Measurements from ENCODE around the gene ATL3.
A peak's percentile ranks its signal among the peaks of the same experiment; 100 is the strongest.

The ATL3 gene

GRCh38 chr11:63683133-63683991, 12.2 kb upstream of the ATL3 start:
- in situ Hi-C loops (cut with HindIII; ENCODE audit: low pct_ligation_motif_present, low pct_unique_long_range_greater_than_20kb, low sequenced_read_pairs), result no loop called here
- DNase-seq, result no peak

GRCh38 chr11:63682066-63683021, 11.2 kb upstream of the ATL3 start:
- peak; percentile 12 for DNase-seq
- in situ Hi-C loops (cut with HindIII; ENCODE audit: low pct_ligation_motif_present, low pct_unique_long_range_greater_than_20kb, low sequenced_read_pairs), result no loop called here

GRCh38 chr11:63681321-63682065, 10.3 kb upstream of the ATL3 start, which contains the start of gene RTN3:
TSS of gene RTN3 (plus strand) at chr11:63681500. CDS start at chr11:63681637, 137 bp downstream.
- in situ Hi-C loops (cut with HindIII; ENCODE audit: low pct_ligation_motif_present, low pct_unique_long_range_greater_than_20kb, low sequenced_read_pairs), result no loop called here
- DNase-seq, result peak; percentile 96

- DNase-seq, result peak; percentile 32
- in situ Hi-C loops (cut with HindIII; ENCODE audit: low pct_ligation_motif_present, low pct_unique_long_range_greater_than_20kb, low sequenced_read_pairs), result no loop called here
These were observed 9.7 kb upstream of the ATL3 start for GRCh38 chr11:63680834-63681320.

- in situ Hi-C loops (cut with HindIII; ENCODE audit: low pct_ligation_motif_present, low pct_unique_long_range_greater_than_20kb, low sequenced_read_pairs), result no loop called here
- DNase-seq, result no peak
These were observed 2.4 kb upstream of the ATL3 start for GRCh38 chr11:63673579-63673978.

- in situ Hi-C loops (cut with HindIII; ENCODE audit: low pct_ligation_motif_present, low pct_unique_long_range_greater_than_20kb, low sequenced_read_pairs), result no loop called here
- no peak for DNase-seq
These were observed 1.9 kb upstream of the ATL3 start for GRCh38 chr11:63672936-63673539.

GRCh38 chr11:63672156-63672463, 934 bp upstream of the ATL3 start:
- DNase-seq, result no peak
- in situ Hi-C loops (cut with HindIII; ENCODE audit: low pct_ligation_motif_present, low pct_unique_long_range_greater_than_20kb, low sequenced_read_pairs), result no loop called here

- in situ Hi-C loops (cut with HindIII; ENCODE audit: low pct_ligation_motif_present, low pct_unique_long_range_greater_than_20kb, low sequenced_read_pairs), result no loop called here
- peak; percentile 73 for DNase-seq
These were observed 499 bp downstream of the ATL3 start for GRCh38 chr11:63670433-63671321.

- in situ Hi-C loops (cut with HindIII; ENCODE audit: low pct_ligation_motif_present, low pct_unique_long_range_greater_than_20kb, low sequenced_read_pairs), result no loop called here
These were observed 1.1 kb downstream of the ATL3 start for GRCh38 chr11:63670096-63670432.

GRCh38 chr11:63667995-63668795, 3.0 kb downstream of the ATL3 start:
- DNase-seq, result peak; percentile 73
- in situ Hi-C loops (cut with HindIII; ENCODE audit: low pct_ligation_motif_present, low pct_unique_long_range_greater_than_20kb, low sequenced_read_pairs), result no loop called here

More at GRCh38 chr11:63670096-63670432, 1.1 kb downstream of the ATL3 start:
- DNase-seq, result peak; percentile 5

GRCh38 chr11:63666874-63667273, 4.3 kb downstream of the ATL3 start:
- no peak for DNase-seq
- in situ Hi-C loops (cut with HindIII; ENCODE audit: low pct_ligation_motif_present, low pct_unique_long_range_greater_than_20kb, low sequenced_read_pairs), result no loop called here

- DNase-seq, result peak; percentile 23
- in situ Hi-C loops (cut with HindIII; ENCODE audit: low pct_ligation_motif_present, low pct_unique_long_range_greater_than_20kb, low sequenced_read_pairs), result no loop called here
These were observed 7.4 kb downstream of the ATL3 start for GRCh38 chr11:63663809-63664208.

- in situ Hi-C loops (cut with HindIII; ENCODE audit: low pct_ligation_motif_present, low pct_unique_long_range_greater_than_20kb, low sequenced_read_pairs), result no loop called here
- DNase-seq, result no peak
These were observed 10.2 kb downstream of the ATL3 start for GRCh38 chr11:63660972-63661371.

GRCh38 chr11:63652671-63653070, 18.5 kb downstream of the ATL3 start:
- in situ Hi-C loops (cut with HindIII; ENCODE audit: low pct_ligation_motif_present, low pct_unique_long_range_greater_than_20kb, low sequenced_read_pairs), result no loop called here
- no peak for DNase-seq

- in situ Hi-C loops (cut with HindIII; ENCODE audit: low pct_ligation_motif_present, low pct_unique_long_range_greater_than_20kb, low sequenced_read_pairs), result no loop called here
- no peak for DNase-seq
These were observed 28.0 kb downstream of the ATL3 start for GRCh38 chr11:63643205-63643604.

GRCh38 chr11:63641727-63642126, 29.4 kb downstream of the ATL3 start:
- in situ Hi-C loops (cut with HindIII; ENCODE audit: low pct_ligation_motif_present, low pct_unique_long_range_greater_than_20kb, low sequenced_read_pairs), result no loop called here
- DNase-seq, result peak; percentile 6

Measured in ACHN (cell line).